ENCODE data around the gene CEP126.
A peak's percentile ranks its signal among the peaks of the same experiment; 100 is the strongest.

Gene CEP126

DNA sequence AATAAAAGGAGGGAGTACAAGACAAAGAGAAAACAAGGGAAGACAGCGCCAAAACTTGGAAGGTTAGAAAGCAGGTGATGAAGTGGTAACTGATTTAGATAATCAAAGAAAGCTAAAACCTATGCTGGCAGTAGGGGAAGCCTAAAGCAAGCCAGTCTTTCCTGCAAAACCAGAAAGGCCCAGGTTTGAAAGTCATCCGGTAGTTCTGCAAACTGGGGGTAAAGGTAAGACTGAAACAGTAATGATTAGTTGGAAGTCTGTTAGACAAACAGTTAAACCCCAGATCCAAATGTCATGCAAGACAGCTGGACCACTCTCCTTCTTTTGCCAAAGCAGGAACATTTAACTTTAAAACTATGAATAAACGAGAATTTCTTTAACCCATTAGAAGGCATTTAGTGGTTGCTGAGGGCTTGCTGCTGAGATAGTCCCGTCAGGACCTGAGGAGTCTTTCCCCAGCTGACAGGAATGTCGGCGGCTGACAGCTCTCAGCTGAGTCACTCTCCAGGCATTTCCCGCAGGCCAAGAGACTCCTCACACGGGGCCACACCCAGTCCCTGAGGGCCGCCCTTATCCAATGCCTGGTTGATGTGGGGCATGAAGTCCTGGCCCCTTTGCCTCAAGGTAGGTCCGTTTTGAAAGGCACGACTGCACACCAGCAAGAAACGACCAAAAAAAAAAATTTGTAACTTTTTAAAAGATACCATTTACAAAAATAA lies 96.1 kb downstream of the CEP126 start:
- DNase-seq (ENCODE audit: low read depth) = peak; percentile 100

DNA sequence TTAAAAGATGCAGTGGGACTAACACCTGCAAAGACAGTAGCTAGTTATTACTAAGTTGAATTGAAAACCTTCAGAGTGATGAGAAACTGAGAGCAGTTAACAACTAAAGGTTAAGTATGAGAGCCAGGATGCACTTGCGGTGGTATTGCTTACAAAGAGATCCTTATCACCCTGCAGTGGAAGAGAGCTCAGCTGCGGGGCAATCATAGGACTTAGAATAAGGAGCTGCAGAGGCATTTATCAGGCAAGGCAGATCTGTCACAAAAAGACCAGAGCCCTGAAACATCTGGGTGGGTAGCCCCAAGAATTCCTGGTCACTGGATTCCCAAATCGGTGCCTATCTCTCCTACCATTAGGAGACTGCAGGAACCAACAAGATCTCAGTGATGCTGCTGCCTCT lies 98.1 kb downstream of the CEP126 start:
- DNase-seq (ENCODE audit: low read depth) = no peak

DNA sequence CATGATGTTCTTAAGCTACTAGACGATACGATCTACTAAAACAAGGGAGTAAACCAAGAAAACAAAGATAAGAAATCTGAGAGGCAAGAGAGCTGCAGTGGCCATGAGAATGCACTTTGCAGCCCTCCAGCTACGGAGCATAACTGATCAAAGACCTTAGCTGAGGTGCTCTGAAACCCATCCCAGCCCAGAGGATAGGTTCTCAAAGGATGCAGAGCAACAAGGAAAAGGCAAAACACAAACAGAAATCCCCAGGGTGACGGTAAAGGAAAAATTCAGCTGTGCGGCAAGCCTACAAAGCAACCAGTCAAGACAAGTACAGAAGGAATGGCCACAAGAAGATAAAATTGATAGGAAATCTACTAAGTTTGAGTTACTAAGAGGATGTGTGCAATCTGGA lies 99.9 kb downstream of the CEP126 start:
- no peak for DNase-seq (ENCODE audit: low read depth)

DNA sequence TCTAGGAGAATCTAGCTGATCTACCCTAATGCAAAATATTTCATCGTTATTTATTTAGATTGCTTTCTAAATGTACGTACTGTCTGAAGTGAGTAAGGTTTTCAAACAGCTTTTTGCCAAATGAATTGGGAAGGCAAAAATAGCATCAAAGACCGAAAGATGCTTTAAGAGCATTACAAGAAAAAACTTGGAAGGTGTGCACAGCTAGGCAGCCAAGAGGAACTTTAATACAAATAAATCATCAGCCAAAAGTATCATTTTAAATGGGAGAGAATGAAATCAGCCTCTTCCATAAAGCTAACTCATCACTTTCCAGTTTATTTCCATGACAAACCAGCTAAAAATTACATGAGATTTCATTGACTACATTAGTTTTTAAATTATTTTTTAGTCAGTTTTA lies 102.2 kb downstream of the CEP126 start:
- no peak for DNase-seq (ENCODE audit: low read depth)

DNA sequence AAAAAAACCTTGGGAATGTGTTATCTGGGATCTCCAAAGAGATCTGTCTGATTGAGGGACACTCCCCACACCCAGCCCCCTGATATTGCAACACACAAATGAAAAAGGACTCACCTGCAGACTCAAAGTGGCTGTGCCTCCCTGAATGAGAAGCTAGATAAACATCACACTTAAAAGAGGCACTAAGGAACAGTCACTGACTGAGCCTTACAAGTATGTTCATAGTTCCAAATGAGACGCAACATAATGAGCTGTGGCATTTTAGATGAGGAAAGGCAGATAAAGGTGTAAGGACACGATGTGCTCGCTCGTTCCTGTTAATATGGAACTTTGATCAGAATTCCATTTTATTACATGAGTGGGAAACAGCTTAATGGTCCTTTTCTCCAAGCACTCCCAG lies 111.4 kb downstream of the CEP126 start:
- DNase-seq (ENCODE audit: low read depth) = no peak

DNA sequence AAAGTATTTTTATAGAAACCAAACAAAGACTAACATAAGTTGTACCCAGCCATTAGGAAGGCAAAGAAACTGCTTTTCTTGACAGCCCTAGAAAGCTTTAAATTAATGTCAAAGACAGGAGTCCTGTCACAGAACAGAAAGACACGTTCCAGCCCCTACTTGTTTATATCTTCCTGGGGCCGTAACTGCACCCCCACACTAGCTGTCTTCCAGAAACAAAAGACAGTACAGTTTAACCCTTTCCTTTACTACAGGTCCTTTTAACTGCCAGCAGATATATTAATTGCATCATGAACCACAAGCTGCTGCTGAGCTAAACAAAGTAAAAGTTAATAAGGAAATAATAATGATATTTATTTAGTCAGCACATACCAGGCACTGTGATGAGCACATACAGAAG lies 112.1 kb downstream of the CEP126 start:
- DNase-seq (ENCODE audit: low read depth) = no peak

DNA sequence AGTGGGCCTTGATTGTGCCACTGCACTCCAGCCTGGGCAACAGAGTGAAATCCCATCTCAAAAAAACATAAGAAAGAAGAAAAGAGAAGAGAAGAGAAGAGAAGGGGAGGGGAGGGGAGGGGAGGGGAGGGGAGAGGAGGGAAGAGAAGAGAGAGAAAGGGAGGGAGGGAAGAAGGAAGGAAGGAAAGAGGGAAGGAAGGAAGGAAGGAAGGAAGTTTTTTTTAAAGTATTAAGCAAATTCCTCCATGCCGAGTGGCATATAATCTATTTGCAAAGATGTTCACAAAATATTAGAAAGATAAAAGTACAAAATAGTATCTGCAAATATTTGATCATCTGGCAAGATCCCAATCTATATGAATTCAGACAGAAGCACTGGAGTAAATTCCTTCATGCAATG lies 121.9 kb downstream of the CEP126 start:
- no peak for DNase-seq (ENCODE audit: low read depth)

DNA sequence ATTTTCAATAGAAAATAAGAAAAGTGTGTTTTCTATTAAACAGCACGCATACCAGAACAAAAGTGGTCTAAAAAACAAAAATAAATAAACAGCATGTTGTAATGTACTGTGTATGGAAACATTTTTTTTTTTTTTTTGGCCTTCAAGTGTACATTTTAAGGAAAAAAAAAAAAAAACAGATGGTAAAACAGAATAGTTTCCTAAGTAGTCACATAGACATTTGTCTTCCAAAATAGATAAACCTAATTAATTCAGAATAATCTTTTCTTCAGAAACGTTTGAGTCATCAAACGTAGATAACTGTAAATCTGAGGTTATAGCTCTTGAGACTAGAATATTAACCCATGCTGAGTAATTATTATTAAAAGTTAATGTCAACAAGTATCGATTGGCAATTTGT lies 132.0 kb downstream of the CEP126 start:
- no peak for DNase-seq (ENCODE audit: low read depth)

DNA sequence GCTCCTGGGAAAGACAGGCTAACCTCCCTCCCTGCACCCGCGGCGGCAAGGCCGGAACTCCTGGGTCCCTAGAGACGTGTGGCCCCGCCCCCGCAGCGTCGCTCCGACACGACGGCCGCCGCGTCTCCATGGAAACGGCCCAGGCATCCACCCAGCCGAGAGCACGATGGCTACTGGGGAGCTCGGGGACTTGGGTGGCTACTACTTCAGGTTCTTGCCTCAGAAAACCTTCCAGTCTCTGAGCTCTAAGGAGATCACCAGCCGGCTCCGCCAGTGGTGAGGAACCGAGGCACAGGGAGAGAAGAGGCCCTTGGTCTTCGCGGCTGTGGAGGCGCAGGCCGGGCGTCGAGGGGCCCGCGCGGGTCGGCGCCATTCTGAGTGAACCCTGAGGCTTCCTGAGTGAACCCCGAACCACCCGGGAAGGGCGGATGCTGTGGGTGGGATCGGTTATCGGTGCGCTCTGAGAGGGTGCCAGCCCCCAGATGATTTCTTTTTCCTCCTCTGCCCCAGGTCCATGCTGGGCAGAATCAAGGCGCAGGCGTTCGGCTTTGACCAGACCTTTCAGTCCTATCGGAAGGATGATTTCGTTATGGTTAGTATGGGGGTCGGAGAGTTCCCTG lies 132.6 kb downstream of the CEP126 start, which contains the start of gene CFAP300:
TSS of gene CFAP300 (plus strand) at position 133 of the 620 bp plus-strand sequence. CDS start at position 167, 34 bp downstream.
- DNase-seq (ENCODE audit: low read depth) = peak; percentile 85

Measured in HS-5 (cell line).